T-helper 1 cell (primary cell): ENCODE results near the gene SLC26A8.
A peak's percentile ranks its signal among the peaks of the same experiment; 100 is the strongest.
"Not testable (repeated sequence)": the region's sequence is repeated elsewhere in the genome, so short reads cannot be mapped to it uniquely, and the experiment has no call there.

Experiments used
- DNase-seq, 5 donors: peaks; one replicate each; pipeline ENCODE4 v3.0.0-alpha.2; 2012 to 2020

Gene SLC26A8

DNA sequence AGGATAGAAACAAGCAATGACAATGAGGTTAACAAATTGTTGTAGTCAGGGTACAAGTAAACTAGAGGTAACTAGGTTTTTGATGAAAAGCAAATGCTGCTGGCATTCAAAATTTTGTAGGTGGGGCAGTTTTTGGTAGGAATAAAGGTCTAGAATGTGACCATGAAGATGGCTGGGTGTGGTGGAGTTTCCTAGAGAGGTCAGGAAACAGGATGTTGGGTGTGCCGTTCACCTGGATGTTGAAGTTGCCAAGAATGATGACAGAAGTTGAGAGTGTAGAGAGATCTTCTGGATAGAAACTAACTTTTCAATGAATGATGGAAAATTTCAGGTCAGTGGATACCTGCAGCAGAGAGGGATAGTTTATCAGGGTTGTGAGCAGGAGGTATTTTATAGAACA is 25.9 kb upstream of the SLC26A8 start:
- peak in 1 of 5 donors; percentile 27 for DNase-seq

GRCh38 chr6:36049582-36049981 is 25.1 kb upstream of the SLC26A8 start:
- DNase-seq: no peak

DNA sequence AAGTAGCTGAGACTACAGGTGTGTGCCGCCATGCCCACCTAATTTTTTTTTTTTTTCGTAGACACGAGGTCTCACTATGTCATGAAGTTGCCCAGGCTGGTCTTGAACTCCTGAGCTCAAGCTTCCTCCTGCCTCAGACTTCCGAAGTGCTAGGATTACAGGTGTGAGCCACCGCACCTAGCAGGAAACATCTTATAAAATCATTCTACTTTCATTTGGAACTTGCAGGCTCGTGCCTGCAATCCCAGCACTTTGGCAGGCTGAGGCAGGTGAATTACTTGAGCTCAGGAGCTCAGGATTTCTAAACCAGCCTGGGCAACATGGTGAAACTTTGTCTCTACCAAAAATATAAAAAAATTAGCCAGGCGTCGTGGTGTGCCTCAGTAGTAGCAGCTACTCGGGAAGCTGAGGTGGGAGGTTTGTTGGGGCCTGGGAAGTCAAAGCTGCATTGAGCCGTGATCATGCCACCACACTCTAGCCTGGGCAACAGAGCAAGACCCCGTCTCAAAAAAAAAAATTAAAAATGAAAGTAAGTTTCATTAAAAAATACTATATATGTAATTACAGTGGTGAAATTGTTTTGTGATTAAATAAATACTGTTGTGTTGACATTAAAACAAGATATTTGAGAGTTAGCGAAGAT is 18.3 kb upstream of the SLC26A8 start:
- DNase-seq: no peak

DNA sequence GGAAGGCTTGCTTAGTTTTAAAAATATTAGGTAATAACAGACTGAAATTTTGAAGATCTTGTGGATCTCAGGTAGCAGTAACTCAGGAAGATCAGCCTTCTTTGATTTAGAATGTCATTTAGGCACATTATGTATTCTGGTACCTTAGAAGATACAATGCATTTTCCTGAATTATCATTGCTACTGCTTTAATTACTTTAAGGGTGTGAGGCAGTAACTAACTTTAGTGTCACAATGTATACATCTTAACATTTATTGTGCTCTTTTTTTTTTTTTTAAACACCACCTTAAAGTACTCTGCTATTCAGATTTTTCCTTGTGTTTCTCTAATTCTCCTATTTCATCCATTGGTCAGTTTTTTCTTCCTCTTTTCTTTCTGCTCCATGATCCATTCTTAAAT is 16.5 kb upstream of the SLC26A8 start:
- no peak for DNase-seq

- DNase-seq: no peak
Observed at GRCh38 chr6:36039112-36039511, 14.7 kb upstream of the SLC26A8 start.

DNA sequence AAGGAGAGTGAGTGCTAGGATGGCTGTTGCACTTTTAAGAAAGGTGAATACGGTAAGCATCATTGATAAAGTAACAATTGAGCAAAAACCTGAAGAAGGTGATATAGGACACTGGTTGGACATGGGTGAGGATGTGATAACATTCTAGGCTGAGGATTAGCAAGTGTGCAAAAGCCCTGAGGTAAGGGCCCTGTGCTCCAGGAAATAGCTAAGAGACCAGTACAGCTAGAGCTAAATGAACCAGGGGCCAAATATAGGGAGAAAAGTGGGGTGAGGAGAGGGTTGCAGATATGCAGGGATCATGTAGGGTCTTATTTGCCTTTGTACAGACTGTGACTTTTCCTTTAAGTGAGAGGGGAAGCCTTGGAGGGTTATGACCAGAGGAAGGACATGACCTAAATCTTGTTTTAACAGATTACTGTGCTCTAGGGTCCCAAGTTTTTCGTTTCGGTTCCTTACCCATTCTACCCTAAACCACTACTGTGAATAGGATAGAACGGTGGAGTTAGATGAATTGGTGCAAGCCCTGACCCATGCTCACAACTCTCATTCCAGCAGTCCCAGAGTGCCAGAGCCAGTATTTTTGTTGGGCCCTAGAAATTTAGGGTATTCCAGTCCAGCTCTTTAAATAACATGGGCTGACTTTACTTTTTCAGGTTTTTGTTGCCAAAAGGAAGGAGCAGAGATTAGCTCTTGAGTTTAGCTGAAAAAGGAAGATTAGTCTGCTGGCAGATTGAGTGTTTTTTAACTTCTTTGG is 13.9 kb upstream of the SLC26A8 start:
- no peak for DNase-seq

DNA sequence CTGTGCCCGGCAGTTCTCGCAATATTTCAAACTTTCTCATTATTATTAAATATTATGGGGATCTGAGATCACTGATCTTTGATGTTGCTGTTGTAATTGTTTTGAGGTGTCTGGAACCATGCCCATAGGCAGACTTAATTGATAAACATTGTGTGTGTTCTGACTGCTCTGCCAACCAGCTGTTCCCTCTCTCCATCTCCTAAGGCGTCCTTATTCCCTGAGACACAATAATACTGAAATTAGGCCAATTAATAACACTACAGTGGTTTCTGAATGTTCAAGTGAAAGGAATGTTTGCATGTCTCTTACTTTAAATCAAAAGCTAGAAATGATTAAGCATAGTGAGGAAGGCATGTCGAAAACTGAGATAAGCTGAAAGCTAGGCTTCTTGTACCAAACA is 10.8 kb upstream of the SLC26A8 start:
- DNase-seq: no peak

GRCh38 chr6:36034441-36034840 is 10.0 kb upstream of the SLC26A8 start:
- no peak for DNase-seq

DNA sequence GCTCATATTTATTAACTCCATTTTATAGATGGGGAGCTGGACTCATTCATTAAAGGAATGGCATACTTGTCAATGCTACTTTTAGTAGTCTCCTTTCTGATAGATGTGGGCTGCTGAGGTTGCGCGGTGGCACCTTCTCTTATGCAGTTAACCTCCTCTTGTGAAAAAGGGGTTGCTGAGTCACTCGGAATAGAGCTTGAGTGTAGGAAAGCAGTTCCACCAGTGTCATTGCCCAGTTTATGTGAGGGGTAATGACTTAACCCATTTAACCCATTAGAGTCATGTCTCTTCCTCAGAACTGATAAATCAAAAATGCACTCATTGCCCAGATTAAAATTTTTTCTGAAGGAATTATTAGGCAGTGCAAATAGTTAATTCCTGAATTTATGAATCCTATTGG is 9.5 kb upstream of the SLC26A8 start:
- peak in 1 of 5 donors; percentile 17 for DNase-seq

DNA sequence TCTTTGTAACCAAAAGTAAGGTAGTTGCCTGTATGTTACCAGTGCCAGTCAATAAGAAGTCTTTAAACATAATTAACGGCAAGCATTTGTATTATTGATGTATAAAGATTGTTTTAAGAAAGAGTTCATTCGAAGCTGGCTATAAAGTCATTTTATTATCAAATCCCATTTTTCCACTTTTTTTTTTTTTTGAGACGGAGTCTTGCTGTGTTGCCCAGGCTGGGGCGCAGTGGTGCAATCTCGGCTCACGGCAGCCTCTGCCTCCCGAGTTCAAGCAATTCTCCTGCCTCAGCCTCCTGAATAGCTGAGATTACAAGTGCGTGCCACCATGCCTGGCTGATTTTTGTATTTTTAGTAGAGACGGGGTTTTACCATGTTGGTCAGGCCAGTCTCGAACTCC is 8.7 kb upstream of the SLC26A8 start:
- not testable (repeated sequence) for DNase-seq

- DNase-seq: no peak
Observed at GRCh38 chr6:36032261-36032660, 7.8 kb upstream of the SLC26A8 start.

- DNase-seq: no peak
Observed at GRCh38 chr6:36029464-36029863, 5.0 kb upstream of the SLC26A8 start.

DNA sequence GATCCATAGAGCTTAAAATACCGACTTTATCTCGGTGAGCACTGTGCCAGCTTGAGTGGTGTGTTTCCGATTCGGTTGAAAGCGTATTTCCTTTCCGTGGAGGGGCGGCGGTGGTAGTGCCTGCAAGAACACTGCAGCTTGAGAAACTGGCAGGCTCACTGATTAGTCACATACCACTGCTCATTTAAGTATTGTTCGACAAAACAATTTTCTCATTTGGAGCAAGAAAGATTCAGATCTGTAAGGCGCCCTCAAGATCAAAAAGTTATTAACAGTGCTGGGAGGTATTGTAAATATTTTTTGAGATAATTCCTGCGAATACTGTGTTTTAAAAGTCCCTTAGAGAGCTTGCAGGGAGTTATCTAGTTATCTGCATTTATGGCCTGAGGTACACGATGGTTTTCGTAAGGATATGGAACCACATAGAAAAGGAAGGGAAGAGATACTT is 4.5 kb upstream of the SLC26A8 start:
- peak; percentile 22 to 78 (median 50) for DNase-seq

DNA sequence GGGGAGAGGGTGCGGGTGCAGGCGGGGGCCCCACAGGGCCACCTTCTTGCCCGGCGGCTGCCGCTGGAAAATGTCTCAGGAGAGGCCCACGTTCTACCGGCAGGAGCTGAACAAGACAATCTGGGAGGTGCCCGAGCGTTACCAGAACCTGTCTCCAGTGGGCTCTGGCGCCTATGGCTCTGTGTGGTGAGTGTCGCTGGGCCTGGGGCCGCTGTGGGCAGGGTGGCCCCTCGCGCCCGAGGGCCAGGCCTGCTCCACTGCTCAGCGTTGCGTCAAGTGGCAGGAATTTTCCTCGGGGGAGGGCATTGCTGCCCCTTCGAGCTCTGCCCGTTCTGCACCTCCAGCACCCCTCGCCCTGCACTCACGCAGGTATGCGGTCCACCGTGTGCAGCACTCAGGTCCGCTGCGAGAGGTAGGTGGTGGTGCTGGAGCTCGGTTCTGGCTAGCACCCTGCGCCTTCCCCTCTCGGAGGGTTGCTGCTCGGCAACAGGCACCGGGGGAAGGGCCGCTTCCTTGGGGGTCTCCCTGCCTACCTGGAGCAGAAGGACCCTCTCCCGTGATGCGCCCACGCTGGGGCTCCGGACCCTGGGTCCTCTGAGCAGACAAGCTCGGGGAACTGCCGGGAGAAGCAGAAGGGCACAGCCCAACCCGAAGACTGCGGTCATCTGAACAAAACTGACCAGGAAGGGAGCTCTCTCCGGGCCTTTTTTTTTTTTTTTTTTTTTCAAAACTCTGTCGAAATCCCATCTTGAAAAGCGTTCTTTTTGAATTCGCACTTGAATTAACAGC is 3.8 kb upstream of the SLC26A8 start:
- peak in 4 of 5 donors; percentile 10 to 52 (median 34) for DNase-seq

DNA sequence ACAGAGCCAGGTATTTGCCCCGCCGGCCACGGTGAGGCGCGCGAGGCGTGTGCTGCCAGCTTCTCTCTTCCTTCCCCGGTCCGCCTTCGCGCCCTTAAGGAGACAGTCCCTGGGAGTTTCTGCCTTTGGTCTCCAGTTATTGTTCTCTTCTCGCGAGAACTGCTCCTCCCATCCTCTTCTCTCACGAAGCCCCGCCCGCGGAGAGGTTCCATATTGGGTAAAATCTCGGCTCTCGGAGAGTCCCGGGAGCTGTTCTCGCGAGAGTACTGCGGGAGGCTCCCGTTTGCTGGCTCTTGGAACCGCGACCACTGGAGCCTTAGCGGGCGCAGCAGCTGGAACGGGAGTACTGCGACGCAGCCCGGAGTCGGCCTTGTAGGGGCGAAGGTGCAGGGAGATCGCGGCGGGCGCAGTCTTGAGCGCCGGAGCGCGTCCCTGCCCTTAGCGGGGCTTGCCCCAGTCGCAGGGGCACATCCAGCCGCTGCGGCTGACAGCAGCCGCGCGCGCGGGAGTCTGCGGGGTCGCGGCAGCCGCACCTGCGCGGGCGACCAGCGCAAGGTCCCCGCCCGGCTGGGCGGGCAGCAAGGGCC is 3.2 kb upstream of the SLC26A8 start, which contains the start of gene MAPK14:
MAPK14 (plus strand) TSS at position 308 of the 587 bp plus-strand sequence. CDS start 350 bp downstream, outside the sequence.
- peak; percentile 96 to 99 (median 99) for DNase-seq

GRCh38 chr6:36025932-36026327 is 1.5 kb upstream of the SLC26A8 start:
- no peak for DNase-seq

GRCh38 chr6:36025260-36025931 is 955 bp upstream of the SLC26A8 start:
- no peak for DNase-seq

DNA sequence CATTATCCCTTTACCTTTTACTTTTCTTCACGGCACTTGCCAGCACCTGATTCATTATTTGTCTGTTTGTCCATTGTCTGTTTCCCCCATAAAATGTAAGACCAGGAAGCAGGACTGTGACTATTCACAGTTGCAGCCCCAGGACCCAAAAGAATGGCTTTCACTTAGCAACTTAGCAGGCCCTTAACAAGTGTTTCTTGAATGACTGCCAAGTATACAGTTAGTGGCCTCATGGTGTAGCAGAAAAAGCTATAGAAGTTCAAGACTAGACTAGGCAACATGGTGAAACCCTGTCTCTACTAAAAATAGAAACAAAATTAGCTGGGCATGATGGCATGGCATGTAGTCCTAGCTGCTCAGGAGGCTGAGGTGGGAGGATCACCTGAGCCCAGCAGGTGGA is 4.3 kb downstream of the SLC26A8 start:
- DNase-seq: no peak

DNA sequence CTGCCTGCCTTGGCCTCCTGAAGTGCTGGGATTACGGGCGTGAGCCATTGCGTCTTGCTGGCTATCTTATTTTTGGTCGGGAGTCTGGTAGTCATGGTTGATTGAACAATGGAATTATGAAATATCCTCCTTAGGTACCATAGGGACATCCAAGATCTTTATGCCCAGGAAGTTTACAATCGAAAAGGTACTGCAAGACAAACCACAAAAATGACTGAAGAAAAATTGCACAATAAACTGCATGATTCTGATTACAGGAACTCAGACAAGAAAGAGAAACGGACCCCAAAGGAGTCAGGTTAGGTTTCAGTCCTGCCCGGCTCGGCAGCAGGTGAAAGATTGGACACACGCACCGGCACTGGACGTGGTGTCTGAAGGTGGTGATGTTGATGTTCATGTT is 5.3 kb downstream of the SLC26A8 start:
- no peak for DNase-seq

DNA sequence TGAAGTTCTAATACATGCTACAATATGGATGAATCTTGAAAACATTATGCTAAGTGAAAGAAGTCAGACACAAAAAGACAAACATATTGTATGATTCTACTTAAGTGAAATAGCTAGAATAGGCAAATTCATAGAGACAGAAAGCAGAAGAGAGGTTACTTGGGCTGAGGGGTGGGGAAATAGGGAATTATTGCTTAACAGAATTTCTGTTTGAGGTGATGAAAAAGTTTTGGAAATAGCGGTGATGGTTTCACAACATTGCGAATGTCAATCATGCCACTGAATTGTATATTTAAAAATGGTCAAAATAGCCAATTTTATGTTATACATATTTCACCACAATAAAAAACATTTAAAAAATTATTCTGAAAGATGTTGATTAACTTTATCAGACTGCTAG is 6.1 kb downstream of the SLC26A8 start:
- DNase-seq: no peak

DNA sequence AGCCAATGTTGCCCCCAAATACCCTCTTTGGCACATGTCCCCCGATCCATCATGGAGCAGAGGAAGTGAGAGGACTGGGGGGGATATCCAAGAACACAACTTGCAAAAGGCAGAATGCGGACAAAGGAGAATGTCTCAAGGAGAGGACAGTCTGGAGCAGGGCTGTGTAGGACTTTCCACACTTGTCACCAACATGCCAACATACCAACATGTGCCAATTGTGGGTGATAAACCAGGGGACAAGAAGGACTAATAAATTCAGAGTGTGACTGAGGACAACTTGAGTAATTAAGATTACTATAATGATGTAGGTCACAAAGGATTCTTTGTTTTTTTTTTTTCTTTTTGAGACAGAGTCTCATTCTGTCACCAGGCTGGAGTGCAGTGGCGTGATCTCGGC is 8.8 kb downstream of the SLC26A8 start:
- no peak for DNase-seq

DNA sequence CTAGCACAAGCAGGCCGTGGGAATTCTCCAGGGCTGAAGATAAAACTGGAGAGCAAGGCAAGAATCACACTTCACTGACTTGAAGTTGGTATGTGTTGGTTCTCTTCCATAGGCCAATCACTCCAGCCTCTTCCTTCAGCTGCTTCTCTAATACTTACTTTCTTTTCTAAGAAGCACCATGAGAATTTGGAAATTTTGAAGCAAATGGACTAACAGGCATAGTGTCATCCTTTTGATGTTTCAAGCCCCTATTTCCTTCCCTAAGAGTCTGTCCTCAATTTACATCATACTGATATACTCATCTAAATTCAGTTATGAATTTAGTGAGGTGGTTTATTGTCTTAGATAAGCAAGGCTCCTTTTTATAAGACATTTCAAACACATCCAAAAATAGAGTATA is 24.0 kb downstream of the SLC26A8 start:
- DNase-seq: no peak

DNA sequence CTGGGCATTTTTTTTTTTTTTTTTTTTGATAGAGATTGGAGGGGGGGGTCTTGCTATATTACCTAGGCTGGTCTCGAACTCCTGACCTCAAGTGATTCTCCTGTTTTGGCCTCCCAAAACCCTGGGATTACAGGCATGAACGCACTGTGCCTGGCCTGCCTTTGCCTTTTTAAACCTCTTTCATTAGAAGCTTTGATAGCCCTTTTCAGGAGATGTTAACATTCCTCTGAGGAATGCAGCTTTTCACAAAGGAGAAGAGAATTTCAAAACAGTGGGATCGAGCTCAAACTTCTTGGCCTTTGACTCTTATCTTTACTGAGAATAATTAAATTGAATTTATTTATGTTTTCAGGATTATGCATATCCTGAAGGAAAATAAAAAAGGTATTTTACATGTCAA is 31.3 kb downstream of the SLC26A8 start:
- no peak for DNase-seq
